HG03064 (cell line): ENCODE results near the gene MAPK8IP2.

Experiments
- ATAC-seq: cut with Tn5 transposase; IDR thresholded peaks from one replicate; pipeline ENCODE4 v1.9.1; 2021; ENCODE audit warnings: low read depth; ENCODE audit not compliant: unreplicated experiment

Gene MAPK8IP2

DNA sequence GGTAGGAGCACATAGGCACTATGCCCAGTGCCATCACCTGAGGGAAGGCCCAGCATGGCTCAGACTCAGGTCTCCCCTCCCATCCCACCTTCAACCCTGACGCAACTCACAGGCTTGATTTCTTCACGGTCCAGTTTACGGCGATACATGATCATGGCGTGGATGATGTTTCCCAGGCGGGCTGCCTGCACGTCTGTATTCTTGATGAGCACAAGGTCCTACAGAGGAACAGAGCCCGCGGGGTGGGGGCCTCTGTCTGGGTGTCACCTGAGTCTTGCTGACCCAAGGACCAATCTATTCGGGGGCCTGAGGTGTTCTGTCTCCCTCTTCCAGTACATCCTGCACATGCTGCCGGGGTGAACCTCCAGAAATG, 26.2 kb upstream of the MAPK8IP2 start:
- ATAC-seq: no peak

DNA sequence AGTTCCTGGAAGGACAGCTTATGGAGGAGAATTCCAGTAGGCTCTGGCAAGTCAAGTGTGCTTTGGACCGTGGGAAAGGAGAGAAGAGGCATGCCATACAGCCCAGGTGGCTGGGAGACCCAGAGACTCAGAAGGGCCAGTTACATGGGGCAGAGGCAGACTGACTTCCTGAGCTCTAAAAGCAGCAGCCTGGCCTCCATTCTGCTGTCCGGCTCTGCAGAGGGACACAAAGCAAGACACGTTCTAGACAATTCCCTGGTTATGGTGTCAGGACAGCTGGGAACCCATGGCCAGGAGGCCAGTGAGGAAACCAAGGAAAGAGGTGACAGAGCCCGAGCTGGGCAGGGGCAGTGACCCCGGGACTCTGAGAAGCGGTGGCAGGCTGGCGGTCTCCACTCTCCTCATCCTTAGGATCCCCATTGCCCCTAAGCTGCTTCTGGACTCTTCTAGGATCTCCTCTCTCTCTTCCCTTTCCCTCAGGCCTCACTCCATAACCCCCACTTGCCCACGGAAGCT, 25.1 kb upstream of the MAPK8IP2 start:
- no peak for ATAC-seq

DNA sequence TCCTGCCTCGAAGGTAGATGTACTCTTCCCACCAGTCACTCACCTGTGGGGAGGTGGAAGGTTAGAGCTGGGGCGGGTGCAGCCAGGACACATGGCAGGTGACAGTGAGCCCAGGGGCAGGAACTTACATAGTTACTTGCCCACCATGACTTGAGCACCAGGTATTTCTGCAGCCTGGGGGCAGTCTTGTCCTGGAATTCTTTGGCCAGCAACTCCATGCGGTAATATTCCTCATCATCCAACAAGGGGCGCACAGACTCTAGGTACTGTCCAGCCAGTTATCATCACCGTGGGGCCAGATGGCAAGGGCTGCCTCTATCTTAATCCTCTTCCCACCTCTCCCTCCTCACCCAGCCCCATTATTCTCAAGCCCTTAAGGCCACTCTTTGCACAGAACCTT, 24.5 kb upstream of the MAPK8IP2 start:
- ATAC-seq: no peak

DNA sequence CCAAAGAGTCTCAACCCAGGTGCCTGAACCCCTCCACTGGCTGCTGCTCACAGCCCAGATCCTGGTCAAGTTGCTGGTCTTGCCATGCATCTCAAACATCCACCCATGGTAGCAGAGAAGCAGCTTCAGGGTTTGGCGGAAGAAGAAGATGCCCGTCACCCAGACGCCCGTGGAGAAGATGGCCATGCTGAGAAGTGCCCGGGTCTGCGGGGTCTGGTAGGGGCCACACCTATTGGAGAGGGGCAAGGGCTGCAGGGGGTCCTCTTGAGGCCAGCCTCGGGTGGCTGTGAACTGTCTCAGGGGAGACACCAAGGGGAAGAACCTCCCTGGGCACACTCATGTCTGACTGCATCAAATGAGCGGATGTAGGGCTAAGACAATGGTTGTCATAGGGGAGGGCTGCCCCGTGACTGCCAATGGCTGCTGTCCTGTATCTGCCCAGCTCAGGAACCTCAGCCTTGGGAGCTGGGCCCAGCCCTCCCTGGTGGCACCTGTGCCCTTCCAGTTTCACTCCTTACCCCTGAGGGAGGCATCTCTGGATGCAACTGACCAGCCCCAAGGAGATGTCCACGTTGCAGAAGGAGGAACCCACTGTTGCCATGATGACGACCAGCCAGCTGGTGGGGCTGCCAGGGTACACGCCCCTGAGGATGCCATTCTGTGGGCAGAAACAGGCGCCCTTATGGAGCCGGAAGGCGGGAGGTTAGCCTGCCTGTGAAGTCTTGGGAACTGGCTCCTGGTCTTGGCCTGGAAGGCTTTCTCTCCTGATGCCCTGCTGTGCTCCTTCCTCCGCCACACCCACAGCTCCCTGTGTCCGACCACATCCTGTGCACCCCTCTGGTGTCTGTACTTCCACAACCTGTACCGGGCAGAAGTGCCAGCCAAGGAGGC, 23.5 kb upstream of the MAPK8IP2 start:
- no peak for ATAC-seq

DNA sequence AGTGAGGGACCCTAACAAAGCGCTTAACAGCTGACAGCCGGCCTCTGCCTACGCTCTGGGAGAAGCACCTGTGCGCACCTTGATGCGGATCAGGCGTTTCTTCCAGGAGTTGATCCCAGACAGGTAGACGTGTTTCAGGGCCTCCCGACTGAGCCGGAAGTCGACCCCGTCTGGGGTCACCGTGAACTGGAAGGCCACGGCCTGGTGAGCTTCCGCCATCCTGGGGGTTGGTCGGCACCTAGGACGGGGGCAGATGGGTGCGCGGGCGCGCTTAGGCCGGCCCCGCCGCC, 23.0 kb upstream of the MAPK8IP2 start:
- ATAC-seq: no peak

DNA sequence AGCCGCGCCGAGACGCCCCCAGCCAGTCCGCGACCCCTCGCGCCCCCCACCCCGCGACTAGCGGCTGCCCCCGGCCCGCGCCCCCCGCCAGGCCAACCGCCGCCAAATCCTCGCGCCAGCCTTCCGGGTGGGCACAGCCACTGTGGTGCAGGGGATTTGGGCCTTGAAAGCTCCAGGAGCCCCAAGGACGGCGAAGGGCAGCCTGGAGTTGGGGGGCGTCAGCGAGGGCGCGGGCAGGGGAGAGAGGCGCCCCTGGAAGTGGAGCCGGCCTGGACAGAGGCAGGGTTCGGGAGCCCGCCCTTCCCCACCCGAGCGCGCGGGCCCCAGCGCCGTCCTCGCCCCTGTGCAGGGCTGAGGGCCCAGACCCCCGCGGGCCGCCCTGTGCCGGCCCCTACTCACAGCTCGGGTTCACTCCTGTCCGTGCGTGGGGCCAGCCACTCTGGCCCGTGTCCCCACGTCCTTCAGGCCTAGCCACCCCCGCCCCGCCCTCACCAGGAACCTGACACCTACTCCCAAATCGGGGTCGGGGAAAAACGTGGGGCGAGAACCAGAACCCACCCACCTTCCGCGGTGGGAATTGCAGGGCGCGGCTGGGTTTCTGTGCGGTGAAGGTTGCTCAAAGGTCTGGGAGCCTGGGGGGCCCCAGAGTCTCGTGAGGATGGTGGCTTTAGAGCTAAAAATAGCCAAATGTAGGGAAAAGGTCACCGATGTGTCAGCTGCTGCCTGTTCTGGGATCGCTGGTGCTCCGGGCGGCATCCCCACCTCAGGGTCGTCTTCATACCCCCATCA, 22.4 kb upstream of the MAPK8IP2 start, which contains the start of gene CPT1B:
Gene CPT1B, minus strand, starts transcription at position 441 of the 789 bp plus-strand sequence. CDS start 512 bp downstream, outside the sequence.
- ATAC-seq: no peak

DNA sequence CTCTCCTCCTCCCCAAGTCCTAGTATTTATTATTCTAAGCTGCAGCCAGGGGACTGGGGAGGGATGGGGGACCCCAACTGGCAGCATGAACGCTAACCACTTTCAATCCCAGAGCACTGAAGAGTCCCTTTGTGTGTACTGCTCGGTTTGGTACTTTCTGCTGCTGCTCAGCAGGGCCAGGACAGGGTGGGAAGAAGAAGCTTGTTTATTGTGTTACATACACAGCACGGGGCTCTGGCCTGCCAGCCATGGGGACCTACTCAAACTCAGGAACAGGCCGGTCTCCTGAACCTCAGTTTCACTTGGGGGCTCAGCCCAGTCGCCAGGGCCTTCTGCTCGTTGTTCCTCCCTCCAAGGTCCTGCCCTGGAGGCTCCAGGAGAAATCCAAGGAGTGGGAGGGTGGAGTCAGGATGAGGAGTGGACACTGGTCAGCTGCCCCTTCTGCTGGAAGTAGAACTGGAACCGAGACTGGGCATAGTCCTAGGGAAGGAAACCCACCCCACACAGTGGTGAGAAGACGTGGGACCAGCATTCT, 21.8 kb upstream of the MAPK8IP2 start:
- ATAC-seq: no peak

DNA sequence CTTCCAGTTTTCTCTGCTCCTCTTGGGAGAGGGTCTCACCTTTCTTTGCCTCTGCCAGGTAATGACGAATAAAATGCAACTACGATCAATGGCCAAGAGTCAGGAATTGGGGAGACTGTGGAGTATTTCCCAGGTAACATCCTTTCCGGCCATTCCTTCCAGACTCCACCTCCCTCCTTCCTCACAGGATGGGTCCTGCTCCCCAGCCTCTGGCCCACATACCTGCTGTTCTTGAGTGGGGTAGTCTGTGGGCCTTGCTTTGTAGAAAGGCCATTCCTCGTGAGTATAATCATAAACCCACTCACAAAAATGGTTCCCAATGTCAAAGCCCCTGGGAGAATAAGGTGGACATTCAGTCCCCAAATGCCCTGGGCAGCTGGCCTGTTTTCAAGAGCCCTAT, 20.8 kb upstream of the MAPK8IP2 start:
- no peak for ATAC-seq

DNA sequence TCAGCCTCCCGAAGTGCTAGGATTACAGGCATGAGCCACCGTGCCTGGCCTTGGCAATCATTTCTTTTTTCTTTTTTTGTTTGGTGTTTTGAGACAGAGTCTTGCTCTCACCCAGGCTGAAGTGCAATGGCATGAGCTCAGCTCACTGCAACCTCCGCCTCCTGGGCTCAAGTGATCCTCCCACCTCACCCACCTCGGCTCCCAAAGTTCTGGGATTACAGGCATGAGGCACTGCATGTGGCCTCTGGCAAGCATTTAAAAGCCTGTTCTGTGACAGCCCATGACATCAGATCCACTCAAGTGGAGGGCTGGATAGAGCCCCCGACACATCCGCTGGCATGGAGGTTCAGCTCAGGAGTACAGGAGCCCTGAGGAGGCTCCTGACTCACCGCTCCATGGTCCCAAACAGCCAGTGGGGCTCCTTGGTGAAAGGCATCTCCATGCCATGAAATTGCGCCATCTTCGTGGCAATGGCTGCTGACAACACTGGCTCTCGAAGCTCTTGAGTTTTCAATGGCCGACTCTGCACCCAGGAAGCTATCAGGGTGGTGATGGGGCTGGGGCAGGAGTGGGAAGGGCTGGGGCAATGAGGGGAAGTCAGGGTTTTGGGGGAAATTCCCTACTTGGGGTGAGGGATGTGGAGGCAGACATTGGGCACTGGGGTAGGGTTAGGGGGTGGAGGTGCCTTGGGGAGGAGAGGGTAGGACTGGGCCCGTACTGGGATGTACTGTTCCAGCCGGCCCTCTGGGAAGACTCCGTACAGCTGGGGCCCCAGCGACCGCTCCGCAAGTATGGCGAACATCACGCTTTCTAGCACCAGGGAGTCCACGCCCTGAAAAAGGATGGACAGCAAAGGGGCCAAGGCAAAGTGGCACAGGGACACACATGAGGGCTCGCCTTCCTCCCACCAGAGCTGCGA, 19.3 kb upstream of the MAPK8IP2 start:
- no peak for ATAC-seq

DNA sequence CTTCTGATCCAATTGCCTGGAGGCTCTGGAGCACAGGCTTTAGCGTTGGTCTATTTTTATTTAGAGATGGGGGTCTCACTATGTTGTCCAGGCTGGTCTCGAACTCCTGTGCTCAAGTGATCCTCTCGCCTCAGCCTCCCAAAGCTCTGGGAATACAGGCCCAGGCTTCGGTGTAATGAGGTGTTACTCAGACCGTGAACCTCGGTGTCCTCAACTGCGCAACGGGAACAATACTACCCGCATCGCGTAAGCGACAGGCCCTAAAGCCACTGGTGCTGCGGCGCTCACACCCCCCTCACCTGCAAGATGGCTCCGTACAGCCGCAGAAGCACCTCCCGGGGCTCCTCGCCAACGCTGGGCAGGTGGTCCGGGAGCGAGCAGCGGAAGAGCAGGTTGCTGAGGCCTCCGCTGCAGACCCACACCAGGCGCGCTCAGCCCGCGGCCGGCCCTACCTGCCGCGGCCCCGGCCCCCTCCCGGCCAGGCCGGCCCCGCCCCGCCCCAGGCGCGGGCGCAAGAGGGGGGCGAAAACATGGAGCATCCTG, 18.6 kb upstream of the MAPK8IP2 start:
- no peak for ATAC-seq

DNA sequence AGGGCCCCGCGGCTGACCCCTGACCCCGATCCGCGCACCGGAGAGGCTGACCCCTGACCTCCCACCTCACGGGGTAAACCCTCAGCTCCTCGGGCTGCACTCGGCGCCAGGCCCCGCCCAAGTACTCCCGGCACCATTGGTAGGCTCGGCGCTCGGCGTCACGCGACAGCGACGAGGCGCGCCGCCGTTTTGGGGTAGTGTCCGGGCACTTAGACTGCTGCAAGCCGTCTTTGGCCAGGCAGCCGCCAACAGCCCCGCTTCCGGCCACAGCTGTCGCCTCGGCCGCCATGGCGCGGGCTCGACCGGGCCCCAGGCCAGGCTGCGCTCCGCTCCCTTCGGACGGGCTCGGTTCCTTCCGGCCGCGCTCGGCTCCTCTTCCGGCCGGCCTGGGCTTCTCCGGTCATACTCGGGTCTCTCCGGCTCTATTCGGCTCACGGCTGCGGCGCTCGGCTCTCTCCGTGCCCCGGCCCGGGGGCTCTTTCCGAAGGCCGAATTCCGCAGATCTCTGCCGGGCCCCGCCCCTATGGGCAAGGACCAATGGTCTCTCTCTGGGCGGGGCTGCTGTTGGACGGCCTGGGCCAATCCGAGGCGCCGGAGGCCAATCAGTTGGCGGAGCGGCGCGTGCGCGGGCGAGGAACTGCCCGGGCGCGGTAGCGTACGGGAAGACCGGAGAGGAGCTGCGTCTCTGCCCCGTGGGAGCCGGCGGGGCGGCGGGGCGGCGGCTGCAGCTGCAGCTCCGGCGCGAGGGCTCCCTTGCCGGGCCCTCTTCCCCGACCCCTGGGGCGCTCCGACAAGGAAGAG, 17.9 kb upstream of the MAPK8IP2 start, which contains the start of gene CHKB:
Gene CHKB, minus strand, starts transcription at position 357 of the 801 bp plus-strand sequence. Its CDS starts 68 bp downstream, at position 289.
- ATAC-seq: peak; percentile 80

DNA sequence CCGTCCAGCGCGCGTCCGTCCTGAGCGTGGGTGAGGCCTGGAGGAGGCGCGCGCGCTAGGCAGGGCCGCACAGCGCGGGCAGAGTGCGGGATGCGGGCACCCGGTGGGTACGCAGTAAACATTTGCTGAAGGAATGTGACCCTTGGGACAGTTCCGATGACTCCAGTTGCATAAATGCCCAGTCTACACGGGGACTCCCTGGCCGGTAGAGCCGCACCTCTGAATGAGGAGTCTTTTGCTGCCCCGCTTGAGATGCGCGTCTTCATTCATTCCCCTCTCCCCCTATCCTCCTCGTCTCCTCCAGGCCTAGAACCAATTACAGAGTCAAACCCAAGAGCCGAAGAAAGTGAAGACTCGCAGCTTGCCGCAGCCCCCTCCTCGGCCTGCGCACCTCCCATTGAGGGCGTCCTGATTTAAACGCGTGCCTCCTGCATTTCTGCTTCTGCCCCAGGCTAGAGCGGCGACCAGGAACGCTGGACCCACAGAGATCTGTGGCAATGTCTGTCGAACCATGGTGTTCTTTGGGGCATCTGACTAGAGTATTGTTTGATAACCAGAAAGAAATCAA, 17.2 kb upstream of the MAPK8IP2 start:
- ATAC-seq: peak; percentile 29

DNA sequence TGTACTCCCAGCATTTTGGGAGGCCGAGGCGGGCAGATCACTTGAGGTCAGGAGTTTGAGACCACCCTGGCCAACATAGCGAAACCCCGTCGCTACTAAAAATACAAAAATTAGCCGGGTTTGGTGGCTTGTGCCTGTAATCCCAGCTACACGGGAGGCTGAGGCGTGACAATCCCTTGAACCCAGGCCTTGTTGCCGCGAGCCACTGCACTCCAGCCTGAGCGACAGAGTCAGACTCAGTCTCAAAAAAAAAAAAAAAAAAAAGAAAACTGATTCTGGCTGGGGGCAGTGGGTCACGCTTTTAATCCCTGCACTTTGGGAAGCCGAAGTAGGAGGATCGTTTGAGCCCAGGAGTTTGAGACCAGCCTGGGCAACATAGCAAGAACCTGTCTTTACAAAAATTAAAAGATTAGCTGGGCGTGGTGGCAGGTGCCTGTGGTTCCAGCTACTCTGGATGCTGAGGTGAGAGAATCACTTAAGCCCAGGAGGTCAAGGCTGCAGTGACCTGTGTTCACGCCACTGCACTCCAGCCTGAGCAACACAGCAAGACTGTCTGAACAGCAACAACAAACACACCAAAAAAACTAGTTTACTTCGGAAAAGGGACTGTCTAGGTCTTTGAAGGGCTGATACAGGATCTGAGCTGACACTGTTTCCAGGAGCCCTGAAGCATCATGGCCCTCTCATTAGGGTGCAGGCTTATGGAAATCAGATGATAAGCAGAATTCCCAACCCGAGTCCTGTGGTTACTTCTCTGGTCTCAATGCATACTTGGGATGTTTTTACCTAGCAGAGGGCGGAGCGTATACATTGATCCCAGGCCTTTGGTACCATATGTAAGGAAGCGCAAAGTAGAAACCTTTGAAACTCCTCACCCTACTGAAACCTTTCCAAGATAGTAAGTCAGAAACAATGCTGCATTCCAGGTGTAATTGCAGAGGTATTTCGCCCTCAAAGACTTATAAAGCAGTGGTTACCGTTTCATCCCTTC, 16.2 kb upstream of the MAPK8IP2 start:
- no peak for ATAC-seq

DNA sequence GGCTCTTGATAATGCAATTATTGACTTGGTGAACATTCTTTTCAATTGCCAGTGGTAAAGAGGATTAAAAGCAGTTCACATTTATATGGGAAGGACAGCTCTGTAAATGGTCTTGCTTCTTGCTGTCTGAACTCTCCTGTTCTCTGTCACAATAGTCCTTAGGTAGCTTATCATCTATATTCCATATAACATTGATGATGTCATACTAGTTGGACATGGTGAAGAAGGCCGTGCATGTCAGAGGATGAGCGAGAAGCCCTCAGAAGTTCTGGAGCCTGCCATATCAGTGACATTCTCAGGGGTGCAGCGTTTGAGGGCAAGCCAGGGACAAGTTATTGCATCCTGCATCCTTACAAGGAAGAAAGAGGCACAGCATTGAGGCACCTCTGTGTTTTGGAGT, 15.4 kb upstream of the MAPK8IP2 start:
- no peak for ATAC-seq

DNA sequence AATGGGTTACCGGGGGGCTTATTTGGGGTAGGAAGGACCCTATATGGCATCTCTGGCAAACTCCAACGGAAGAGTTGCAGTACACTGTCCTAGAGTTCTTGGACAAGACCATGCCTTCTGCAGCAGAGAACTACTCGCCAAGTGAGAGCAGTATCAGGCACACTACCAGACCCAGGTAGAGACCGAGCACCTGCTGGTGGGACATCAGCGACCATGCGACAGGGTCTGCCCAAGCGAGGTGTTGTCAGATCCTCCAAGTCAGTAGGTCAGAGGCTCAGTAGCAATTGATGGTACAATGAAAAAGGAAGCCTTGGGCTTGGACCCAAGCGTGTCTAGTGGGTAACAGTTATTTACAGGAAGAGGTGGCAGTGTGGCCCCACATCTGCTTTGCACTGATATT, 14.8 kb upstream of the MAPK8IP2 start:
- ATAC-seq: no peak

DNA sequence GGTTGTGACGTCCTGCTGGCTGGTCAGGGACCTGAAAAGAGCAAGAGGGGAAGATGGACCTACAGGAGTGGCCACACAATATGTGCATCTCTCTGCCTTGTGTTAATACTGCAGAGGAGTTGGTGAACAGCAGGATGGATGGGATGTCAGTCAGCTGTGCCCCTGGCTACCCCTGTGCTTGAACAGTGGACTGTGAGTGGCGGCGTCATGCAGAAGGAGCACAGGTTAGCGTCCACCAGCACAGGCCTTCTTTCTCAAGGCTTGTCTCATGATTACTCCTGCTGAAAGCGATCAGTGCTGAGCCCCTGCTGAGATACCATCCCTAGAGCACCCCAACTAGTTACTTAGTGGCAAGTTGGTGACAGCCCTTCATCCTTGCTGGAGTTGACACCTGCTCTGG, 14.2 kb upstream of the MAPK8IP2 start:
- no peak for ATAC-seq

DNA sequence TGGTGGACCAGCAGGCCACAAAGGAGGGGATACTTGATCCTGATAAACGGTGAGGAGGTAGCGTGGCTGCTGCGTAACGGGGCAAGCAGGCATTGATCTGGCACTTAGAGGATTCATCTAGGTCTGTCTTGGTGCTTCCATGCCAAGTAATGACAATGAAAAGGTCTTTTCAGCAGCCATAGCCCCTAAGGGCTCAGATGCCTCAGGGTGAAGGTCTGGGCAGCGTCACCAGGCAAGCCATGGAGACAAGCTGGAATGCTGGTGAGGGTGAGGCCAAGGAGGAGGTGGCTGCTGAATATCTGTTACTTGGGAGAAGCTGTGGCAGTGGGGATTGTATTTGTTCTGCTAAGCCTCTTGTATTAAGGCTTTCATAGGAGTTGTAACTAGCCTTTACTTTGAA, 13.2 kb upstream of the MAPK8IP2 start:
- no peak for ATAC-seq

DNA sequence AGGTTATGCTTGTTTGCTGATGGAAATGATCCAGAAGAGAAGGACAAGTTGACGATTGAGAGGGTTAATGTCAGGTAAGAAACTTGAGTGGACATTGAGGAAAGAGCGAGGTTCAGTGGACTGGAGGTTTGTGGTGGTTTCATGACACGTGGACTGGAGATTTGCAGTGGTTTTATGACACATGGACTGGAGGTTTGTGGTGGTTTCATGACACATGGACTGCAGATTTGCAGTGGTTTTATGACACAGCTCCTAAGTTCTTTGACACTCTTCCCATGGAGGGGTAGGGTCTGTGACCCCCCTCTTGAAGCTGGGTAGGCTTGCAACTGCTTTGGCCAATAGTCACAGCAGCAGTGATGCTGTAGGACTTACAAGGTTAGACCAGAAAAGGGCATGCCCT, 5.4 kb upstream of the MAPK8IP2 start:
- ATAC-seq: no peak
